Neutrophil (primary cell): ENCODE results near the gene ZNF780B.

Experiments used
- H3K27ac ChIP-seq: fragments of 200-600 bp; sonication (generic); 2 replicates; pipeline ENCODE4 v1.5.1; 2016; ENCODE audit warnings: mild to moderate bottlenecking, moderate library complexity
- H3K27me3 ChIP-seq: fragments of 200-600 bp; sonication (generic); 2 replicates; pipeline ENCODE4 v1.6.0; 2016; ENCODE audit warnings: mild to moderate bottlenecking
- H3K36me3 ChIP-seq: fragments of 200-600 bp; sonication (generic); 2 replicates; pipeline ENCODE4 v1.5.1; 2017
- H3K4me1 ChIP-seq, 2 experiments: fragments of 200-600 bp in 1 of 2; sonication (generic) in 1 of 2; 1 replicate in 1 of 2; 2 replicates in 1 of 2; pipeline versions ENCODE4 v1.5.1 to v1.6.1; 2013 to 2016; ENCODE audit warnings: low read depth in 1 of 2, low read length in 1 of 2, mild to moderate bottlenecking in 1 of 2, moderate library complexity in 1 of 2; ENCODE audit not compliant: control insufficient read depth in 1 of 2, insufficient read depth in 1 of 2
- H3K4me3 ChIP-seq, 2 experiments: fragments of 200-600 bp in 1 of 2; sonication (generic) in 1 of 2; 1 replicate in 1 of 2; 2 replicates in 1 of 2; pipeline ENCODE4 v1.5.1; 2013 to 2016; ENCODE audit warnings: low read depth in 1 of 2, low read length in 1 of 2, mild to moderate bottlenecking in 1 of 2, moderate library complexity in 1 of 2
- H3K9me3 ChIP-seq: fragments of 200-600 bp; sonication (generic); 2 replicates; pipeline ENCODE4 v1.5.1; 2016
- CTCF ChIP-seq: fragments of 200-600 bp; sonication (generic); IDR thresholded peaks from 2 replicates; pipeline ENCODE4 v1.5.1; 2016; ENCODE audit warnings: antibody characterized with exemption

The ZNF780B gene

GRCh38 chr19:39987596-39987995 lies 68.4 kb downstream of the ZNF780B start:
- Histone ChIP-seq H3K27me3 (no peaks in the 10 kb centered on the region), H3K36me3 (no peaks in the 10 kb centered on the region), H3K4me3 (no peak overlapping the region), H3K9me3 (peaks cover 19% of the 10 kb centered on the region), H3K27ac (no peak overlapping the region), H3K4me1 (no peaks in the 10 kb centered on the region)
- TF ChIP-seq CTCF = no peak

GRCh38 chr19:39987167-39987566 lies 68.9 kb downstream of the ZNF780B start:
- Histone ChIP-seq H3K4me3 (no peak overlapping the region), H3K27me3 (no peaks in the 10 kb centered on the region), H3K4me1 (no peaks in the 10 kb centered on the region), H3K9me3 (peaks cover 19% of the 10 kb centered on the region), H3K36me3 (peaks cover 4% of the 10 kb centered on the region), H3K27ac (no peak overlapping the region)
- TF ChIP-seq CTCF = no peak

GRCh38 chr19:39986643-39987042 lies 69.4 kb downstream of the ZNF780B start:
- H3K9me3 ChIP-seq = peaks cover 19% of the 10 kb centered on the region

GRCh38 chr19:39983695-39984300 lies 72.2 kb downstream of the ZNF780B start:
- Histone ChIP-seq H3K9me3 (peaks cover 19% of the 10 kb centered on the region), H3K36me3 (peaks cover 38% of the 10 kb centered on the region), H3K27me3 (no peaks in the 10 kb centered on the region), H3K4me3 (no peak overlapping the region), H3K4me1 (no peaks in the 10 kb centered on the region), H3K27ac (no peak overlapping the region)
- TF ChIP-seq CTCF = no peak

More at GRCh38 chr19:39986643-39987042, 69.4 kb downstream of the ZNF780B start:
- Histone ChIP-seq H3K4me3 (no peak overlapping the region), H3K27me3 (no peaks in the 10 kb centered on the region), H3K4me1 (no peaks in the 10 kb centered on the region), H3K27ac (no peak overlapping the region), H3K36me3 (peaks cover 9% of the 10 kb centered on the region)
- no peak for TF ChIP-seq CTCF

- no peak for TF ChIP-seq CTCF
- Histone ChIP-seq H3K4me3 (no peak overlapping the region), H3K27ac (no peak overlapping the region), H3K9me3 (peaks cover 19% of the 10 kb centered on the region), H3K4me1 (no peaks in the 10 kb centered on the region), H3K36me3 (peaks cover 46% of the 10 kb centered on the region), H3K27me3 (no peaks in the 10 kb centered on the region)
Observed at GRCh38 chr19:39982883-39983282, 73.1 kb downstream of the ZNF780B start.
